ENCODE results near the gene RPP21.

GRCh38 chr6:30295837-30296236 lies 49.1 kb upstream of the RPP21 start:
- TF ChIP-seq EGR1 (IDR thresholded peaks at IDR 0.05; ENCODE audit: borderline replicate concordance in 1 of 2, low read depth in 2 of 2, low read length in 2 of 2) (no peak), CTCF (IDR thresholded peaks at IDR 0.05 in 2 of 3, conservative IDR thresholded peaks at IDR 0.05 in 1 of 3; ENCODE audit: control insufficient read depth in 2 of 3, extremely low read depth in 1 of 3, insufficient read depth in 1 of 3, low read depth in 3 of 3, low read length in 3 of 3) (no peak), EZH2 (IDR thresholded peaks at IDR 0.05; ENCODE audit: borderline replicate concordance, control insufficient read depth, low read depth, low read length) (no peak), EP300 (IDR thresholded peaks at IDR 0.05; ENCODE audit: borderline replicate concordance in 1 of 2, control insufficient read depth in 1 of 2, low read depth in 2 of 2, low read length in 2 of 2) (no peak), TAF1 (IDR thresholded peaks at IDR 0.05; ENCODE audit: borderline replicate concordance, low read depth, low read length) (no peak), HDAC6 (IDR thresholded peaks at IDR 0.05; ENCODE audit: unreplicated experiment) (no peak), SREBF2 (IDR thresholded peaks at IDR 0.05; ENCODE audit: low read length) (no peak)
